HepG2 (cell line): ENCODE data around the gene SIAH2. TPM values are rescaled to one million over a fixed set of nuclear protein-coding genes. Genes with fewer than 3 reads are reported as not detected.

Experiments used
- BCL6 ChIP-seq: IDR thresholded peaks from 2 replicates; pipeline ENCODE4 v1.6.1; 2016; ENCODE audit warnings: missing genetic modification reagents, missing compliant biosample characterization
- PHF5A ChIP-seq: IDR thresholded peaks from one replicate; pipeline ENCODE4 v1.6.1; 2018; ENCODE audit warnings: low read depth, missing genetic modification reagents; ENCODE audit not compliant: unreplicated experiment
- polyA plus RNA-seq, 8 experiments: library from polyadenylated mRNA; depleted of rRNA in 3 of 8; stranded (reverse) in 7 of 8; unstranded in 1 of 8; fragments of >200 nt; fragmentation: Illumina TruSeq in 4 of 8; extraction: Trizol in 4 of 8; gene quantifications; 2 replicates each; pipeline versions ENCODE4 v1.2.1 to v1.2.3, GENCODE V29; 2011 to 2016; ENCODE audit warnings: low read depth in 4 of 8, missing spikeins in 1 of 8, mixed read lengths in 1 of 8; ENCODE audit not compliant: insufficient read depth in 1 of 8
- total RNA-seq, 5 experiments: library from RNA; depleted of rRNA; stranded (reverse); fragments of >200 nt; fragmentation: Illumina TruSeq; extraction: Trizol; gene quantifications; 2 replicates each; pipeline ENCODE4 v1.2.3, GENCODE V29; 2016; ENCODE audit warnings: low read depth in 1 of 5
- TF ChIP-seq, protein P1 (sequence below): sonication (generic); formaldehyde crosslinking; conservative IDR thresholded peaks from 2 replicates; pipeline ENCODE4 v1.8.1; 2023; ENCODE audit warnings: missing genetic modification reagents
- TF ChIP-seq, protein P2 (sequence below): sonication (generic); formaldehyde crosslinking; IDR thresholded peaks from 2 replicates; pipeline ENCODE4 v1.4.0; 2020; ENCODE audit warnings: missing genetic modification reagents
- TF ChIP-seq, protein P3 (sequence below): sonication (generic); formaldehyde crosslinking; conservative IDR thresholded peaks from 2 replicates; pipeline ENCODE4 v1.4.0; 2020; ENCODE audit warnings: missing genetic modification reagents
- TF ChIP-seq, protein P4 (sequence below): sonication (generic); formaldehyde crosslinking; conservative IDR thresholded peaks from 2 replicates; pipeline ENCODE4 v1.4.0; 2020; ENCODE audit warnings: mild to moderate bottlenecking, missing genetic modification reagents, moderate library complexity

Gene SIAH2
- total and polyA plus RNA-seq, 2 of the 13 experiments (the other 11 are each of a cell fraction or from before 2014, with no cell fraction given): 71.8 to 117 TPM

DNA sequence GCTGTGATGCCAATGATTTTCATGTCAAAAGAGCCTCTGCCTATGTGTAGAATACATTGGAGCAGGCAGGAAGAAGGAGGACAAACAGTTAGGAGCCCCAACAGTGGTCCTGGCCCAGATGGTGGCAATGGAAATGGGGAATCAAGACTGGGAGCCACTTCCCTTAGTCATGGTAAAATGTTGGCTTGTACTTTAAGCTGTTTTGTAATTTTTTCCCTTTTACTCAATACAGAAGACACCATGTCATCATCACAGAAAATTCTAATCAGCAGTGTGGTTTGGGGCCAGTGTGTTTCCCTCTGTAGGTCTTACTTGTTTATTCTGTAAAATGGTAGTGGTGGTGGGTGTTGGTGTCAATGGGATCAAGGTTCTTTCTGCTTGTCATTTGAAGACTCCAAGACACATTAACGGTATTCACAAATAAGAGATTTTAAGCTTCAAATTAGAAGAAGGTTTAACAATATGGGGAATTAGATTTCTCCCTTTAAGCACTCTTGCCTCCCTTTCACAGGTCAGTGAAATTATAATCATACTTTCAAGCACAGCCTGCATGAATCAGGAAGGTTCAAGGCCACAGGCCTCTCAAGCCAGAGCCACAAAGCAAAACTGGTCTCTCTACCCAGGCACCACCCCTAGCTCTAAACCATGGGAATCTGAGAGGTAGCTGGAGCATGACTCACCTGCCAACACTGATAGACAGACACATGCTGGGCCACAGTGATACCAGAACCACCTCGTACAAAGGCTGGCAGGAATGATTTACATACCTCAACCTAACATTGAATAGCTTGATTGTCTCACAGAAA is 24.9 kb downstream of the SIAH2 start (continued):
- TF ChIP-seq, protein P1, sequence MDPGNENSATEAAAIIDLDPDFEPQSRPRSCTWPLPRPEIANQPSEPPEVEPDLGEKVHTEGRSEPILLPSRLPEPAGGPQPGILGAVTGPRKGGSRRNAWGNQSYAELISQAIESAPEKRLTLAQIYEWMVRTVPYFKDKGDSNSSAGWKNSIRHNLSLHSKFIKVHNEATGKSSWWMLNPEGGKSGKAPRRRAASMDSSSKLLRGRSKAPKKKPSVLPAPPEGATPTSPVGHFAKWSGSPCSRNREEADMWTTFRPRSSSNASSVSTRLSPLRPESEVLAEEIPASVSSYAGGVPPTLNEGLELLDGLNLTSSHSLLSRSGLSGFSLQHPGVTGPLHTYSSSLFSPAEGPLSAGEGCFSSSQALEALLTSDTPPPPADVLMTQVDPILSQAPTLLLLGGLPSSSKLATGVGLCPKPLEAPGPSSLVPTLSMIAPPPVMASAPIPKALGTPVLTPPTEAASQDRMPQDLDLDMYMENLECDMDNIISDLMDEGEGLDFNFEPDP (CRISPR knock-in tag): no peak
- TF ChIP-seq, protein P2, sequence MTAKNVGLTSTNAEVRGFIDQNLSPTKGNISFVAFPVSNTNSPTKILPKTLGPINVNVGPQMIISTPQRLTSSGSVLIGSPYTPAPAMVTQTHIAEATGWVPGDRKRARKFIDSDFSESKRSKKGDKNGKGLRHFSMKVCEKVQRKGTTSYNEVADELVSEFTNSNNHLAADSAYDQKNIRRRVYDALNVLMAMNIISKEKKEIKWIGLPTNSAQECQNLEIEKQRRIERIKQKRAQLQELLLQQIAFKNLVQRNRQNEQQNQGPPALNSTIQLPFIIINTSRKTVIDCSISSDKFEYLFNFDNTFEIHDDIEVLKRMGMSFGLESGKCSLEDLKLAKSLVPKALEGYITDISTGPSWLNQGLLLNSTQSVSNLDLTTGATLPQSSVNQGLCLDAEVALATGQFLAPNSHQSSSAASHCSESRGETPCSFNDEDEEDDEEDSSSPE (CRISPR knock-in tag): no peak
- TF ChIP-seq, protein P3, sequence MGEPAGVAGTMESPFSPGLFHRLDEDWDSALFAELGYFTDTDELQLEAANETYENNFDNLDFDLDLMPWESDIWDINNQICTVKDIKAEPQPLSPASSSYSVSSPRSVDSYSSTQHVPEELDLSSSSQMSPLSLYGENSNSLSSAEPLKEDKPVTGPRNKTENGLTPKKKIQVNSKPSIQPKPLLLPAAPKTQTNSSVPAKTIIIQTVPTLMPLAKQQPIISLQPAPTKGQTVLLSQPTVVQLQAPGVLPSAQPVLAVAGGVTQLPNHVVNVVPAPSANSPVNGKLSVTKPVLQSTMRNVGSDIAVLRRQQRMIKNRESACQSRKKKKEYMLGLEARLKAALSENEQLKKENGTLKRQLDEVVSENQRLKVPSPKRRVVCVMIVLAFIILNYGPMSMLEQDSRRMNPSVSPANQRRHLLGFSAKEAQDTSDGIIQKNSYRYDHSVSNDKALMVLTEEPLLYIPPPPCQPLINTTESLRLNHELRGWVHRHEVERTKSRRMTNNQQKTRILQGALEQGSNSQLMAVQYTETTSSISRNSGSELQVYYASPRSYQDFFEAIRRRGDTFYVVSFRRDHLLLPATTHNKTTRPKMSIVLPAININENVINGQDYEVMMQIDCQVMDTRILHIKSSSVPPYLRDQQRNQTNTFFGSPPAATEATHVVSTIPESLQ: no peak
- TF ChIP-seq PHF5A (CRISPR knock-in tag) (no peak), BCL6 (peak; percentile 41; the same call in 1 of the 2 replicates)
- TF ChIP-seq, protein P4, sequence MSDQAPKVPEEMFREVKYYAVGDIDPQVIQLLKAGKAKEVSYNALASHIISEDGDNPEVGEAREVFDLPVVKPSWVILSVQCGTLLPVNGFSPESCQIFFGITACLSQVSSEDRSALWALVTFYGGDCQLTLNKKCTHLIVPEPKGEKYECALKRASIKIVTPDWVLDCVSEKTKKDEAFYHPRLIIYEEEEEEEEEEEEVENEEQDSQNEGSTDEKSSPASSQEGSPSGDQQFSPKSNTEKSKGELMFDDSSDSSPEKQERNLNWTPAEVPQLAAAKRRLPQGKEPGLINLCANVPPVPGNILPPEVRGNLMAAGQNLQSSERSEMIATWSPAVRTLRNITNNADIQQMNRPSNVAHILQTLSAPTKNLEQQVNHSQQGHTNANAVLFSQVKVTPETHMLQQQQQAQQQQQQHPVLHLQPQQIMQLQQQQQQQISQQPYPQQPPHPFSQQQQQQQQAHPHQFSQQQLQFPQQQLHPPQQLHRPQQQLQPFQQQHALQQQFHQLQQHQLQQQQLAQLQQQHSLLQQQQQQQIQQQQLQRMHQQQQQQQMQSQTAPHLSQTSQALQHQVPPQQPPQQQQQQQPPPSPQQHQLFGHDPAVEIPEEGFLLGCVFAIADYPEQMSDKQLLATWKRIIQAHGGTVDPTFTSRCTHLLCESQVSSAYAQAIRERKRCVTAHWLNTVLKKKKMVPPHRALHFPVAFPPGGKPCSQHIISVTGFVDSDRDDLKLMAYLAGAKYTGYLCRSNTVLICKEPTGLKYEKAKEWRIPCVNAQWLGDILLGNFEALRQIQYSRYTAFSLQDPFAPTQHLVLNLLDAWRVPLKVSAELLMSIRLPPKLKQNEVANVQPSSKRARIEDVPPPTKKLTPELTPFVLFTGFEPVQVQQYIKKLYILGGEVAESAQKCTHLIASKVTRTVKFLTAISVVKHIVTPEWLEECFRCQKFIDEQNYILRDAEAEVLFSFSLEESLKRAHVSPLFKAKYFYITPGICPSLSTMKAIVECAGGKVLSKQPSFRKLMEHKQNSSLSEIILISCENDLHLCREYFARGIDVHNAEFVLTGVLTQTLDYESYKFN (CRISPR knock-in tag): peak; percentile 66
